Neural progenitor cell (in vitro differentiated cells): ENCODE measurements around the gene MELTF. TPM values are rescaled to one million over a fixed set of nuclear protein-coding genes. Genes with fewer than 3 reads are reported as not detected.

Source experiments
- DNase-seq: peaks from one replicate; pipeline ENCODE4 v3.0.0-alpha.2; 2016; ENCODE audit warnings: low spot score
- H2AFZ ChIP-seq: fragments of 200-600 bp; sonication (generic); replicated peaks from 2 replicates; pipeline ENCODE4 v1.6.1; 2016; ENCODE audit warnings: antibody characterized with exemption
- H3F3A ChIP-seq: fragments of 200-600 bp; sonication (generic); 2 replicates; pipeline ENCODE4 v1.6.1; 2016; ENCODE audit warnings: antibody characterized with exemption, low read depth
- H3K27ac ChIP-seq: fragments of 200-600 bp; sonication (generic); 2 replicates; pipeline ENCODE4 v1.5.1; 2016; ENCODE audit warnings: mild to moderate bottlenecking
- H3K27me3 ChIP-seq: fragments of 200-600 bp; sonication (generic); 2 replicates; pipeline ENCODE4 v1.6.1; 2016; ENCODE audit warnings: mild to moderate bottlenecking, moderate library complexity
- H3K36me3 ChIP-seq: fragments of 200-600 bp; sonication (generic); 2 replicates; pipeline ENCODE4 v1.5.1; 2016
- H3K4me1 ChIP-seq: fragments of 200-600 bp; sonication (generic); 2 replicates; pipeline ENCODE4 v1.6.1; 2016; ENCODE audit warnings: mixed run types
- H3K4me2 ChIP-seq: fragments of 200-600 bp; sonication (generic); 2 replicates; pipeline ENCODE4 v1.6.1; 2016
- H3K4me3 ChIP-seq: fragments of 200-600 bp; sonication (generic); 2 replicates; pipeline ENCODE4 v1.5.1; 2016
- H3K79me2 ChIP-seq: fragments of 200-600 bp; sonication (generic); 2 replicates; pipeline ENCODE4 v1.6.1; 2016; ENCODE audit warnings: low read depth
- H3K9ac ChIP-seq: fragments of 200-600 bp; sonication (generic); 2 replicates; pipeline ENCODE4 v1.6.1; 2016
- H3K9me3 ChIP-seq: fragments of 200-600 bp; sonication (generic); 2 replicates; pipeline ENCODE4 v1.5.1; 2016; ENCODE audit warnings: low read depth
- H4K20me1 ChIP-seq: fragments of 200-600 bp; sonication (generic); 2 replicates; pipeline ENCODE4 v1.6.1; 2016; ENCODE audit warnings: low read depth
- H3K27ac Mint-ChIP-seq: 3 replicates; pipeline ENCODE4 v1.8.0; 2021; ENCODE audit warnings: mixed read lengths
- H3K27me3 Mint-ChIP-seq: 2 replicates; pipeline ENCODE4 v1.8.0; 2022; ENCODE audit warnings: low read depth, mild to moderate bottlenecking, inconsistent platforms, moderate library complexity, mixed read lengths; ENCODE audit not compliant: insufficient read depth
- H3K36me3 Mint-ChIP-seq: 3 replicates; pipeline ENCODE4 v1.8.0; 2021; ENCODE audit warnings: mixed read lengths
- H3K4me1 Mint-ChIP-seq: 3 replicates; pipeline ENCODE4 v1.8.0; 2021; ENCODE audit warnings: mixed read lengths
- H3K4me3 Mint-ChIP-seq: 3 replicates; pipeline ENCODE4 v1.8.0; 2021; ENCODE audit warnings: mild to moderate bottlenecking, moderate library complexity, mixed read lengths
- H3K9me3 Mint-ChIP-seq: 3 replicates; pipeline ENCODE4 v1.8.0; 2020; ENCODE audit warnings: mixed read lengths
- CTCF ChIP-seq: fragments of 200-600 bp; sonication (generic); IDR thresholded peaks from 2 replicates; pipeline ENCODE4 v1.5.1; 2017; ENCODE audit warnings: antibody characterized with exemption, mild to moderate bottlenecking
- EZH2 ChIP-seq: fragments of 200-600 bp; sonication (generic); IDR thresholded peaks from 2 replicates; pipeline ENCODE4 v1.6.1; 2017; ENCODE audit warnings: antibody characterized with exemption, mild to moderate bottlenecking, moderate library complexity
- EZH2phosphoT487 ChIP-seq: fragments of 200-600 bp; sonication (generic); IDR thresholded peaks from 2 replicates; pipeline ENCODE4 v1.6.1; 2017; ENCODE audit warnings: antibody characterized with exemption
- total RNA-seq: library from RNA; depleted of rRNA; stranded (reverse); fragments of >200 nt; gene quantifications from 2 replicates; pipeline ENCODE4 v1.2.3, GENCODE V29; 2015; ENCODE audit warnings: low replicate concordance

MELTF gene
- total RNA-seq, 1 donor from 2014 or later: 0.28 TPM

DNA sequence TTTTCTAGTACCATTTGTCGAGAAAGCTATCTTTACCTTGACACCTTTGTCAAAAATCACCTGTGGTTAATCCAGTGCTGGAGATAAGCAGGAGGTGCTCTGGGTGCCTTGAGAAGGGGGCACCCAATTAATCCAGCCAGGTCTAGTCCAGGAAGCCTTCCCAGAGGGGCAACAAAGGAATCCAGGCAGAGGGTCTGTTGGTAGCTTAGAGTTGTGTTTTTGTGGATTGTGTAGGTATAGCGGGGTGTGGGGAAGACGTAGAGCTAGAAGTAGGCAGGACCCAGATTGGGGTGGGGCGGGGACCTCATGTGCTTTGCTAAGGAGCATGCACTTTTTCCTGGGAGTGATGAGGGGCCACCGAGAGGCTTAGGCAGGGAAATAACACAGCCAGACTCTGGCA is 55.0 kb downstream of the MELTF start:
- no peak for DNase-seq
- Histone ChIP-seq H3K4me1 (no peaks in the 10 kb centered on the region), H3K9ac (no peak overlapping the region), H3K27me3 (peaks cover 30% of the 10 kb centered on the region), H3K4me2 (no peak overlapping the region), H3K4me3 (no peak overlapping the region), H3K79me2 (no peaks in the 10 kb centered on the region), H3K9me3 (no peaks in the 10 kb centered on the region), H4K20me1 (no peaks in the 10 kb centered on the region), H3F3A (no peaks in the 10 kb centered on the region), H3K36me3 (no peaks in the 10 kb centered on the region), H3K27ac (no peak overlapping the region), H2AFZ (no peak overlapping the region)
- Mint-ChIP-seq H3K36me3 (peaks cover 2% of the 10 kb centered on the region), H3K27ac (no peak overlapping the region), H3K4me3 (no peak overlapping the region), H3K27me3 (peaks cover 22% of the 10 kb centered on the region), H3K4me1 (peaks cover 12% of the 10 kb centered on the region), H3K9me3 (peaks cover 13% of the 10 kb centered on the region)
- TF ChIP-seq CTCF (no peak), EZH2 (no peak), EZH2phosphoT487 (no peak)

DNA sequence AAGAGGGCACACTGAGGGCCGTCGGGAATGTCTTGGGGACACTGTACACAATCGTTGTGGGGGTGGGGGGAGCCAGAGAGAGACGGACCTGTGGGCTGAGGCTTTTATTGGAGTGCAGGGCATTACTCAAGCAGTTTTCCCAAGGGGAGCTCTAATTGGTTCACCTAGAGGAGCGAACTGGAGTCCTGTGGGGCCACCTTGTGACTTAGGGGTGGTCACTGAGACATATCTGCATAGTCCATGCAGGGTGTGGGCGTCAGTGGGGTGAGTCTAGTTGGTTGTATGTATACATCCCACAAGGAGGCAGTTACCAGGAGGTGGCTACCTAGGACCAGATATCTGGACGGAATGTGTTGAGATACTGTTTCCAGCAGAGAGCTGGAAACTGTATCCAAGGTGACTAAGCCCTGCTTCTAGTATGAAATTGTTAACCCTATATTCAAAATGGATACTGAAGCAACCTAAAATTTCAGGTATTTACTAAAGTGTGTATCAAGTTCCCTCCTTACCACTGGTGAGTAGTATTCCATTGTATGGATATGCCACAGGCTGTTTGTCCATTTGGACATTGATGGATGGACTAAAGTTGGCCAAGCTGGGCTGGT is 58.4 kb downstream of the MELTF start:
- Histone ChIP-seq H3K4me1 (no peaks in the 10 kb centered on the region), H3K27ac (no peak overlapping the region), H3K36me3 (no peaks in the 10 kb centered on the region), H3K79me2 (no peaks in the 10 kb centered on the region), H2AFZ (no peak overlapping the region), H3K9ac (no peak overlapping the region), H3K9me3 (no peaks in the 10 kb centered on the region), H3F3A (no peaks in the 10 kb centered on the region), H3K4me3 (no peak overlapping the region), H3K27me3 (peaks cover 57% of the 10 kb centered on the region), H3K4me2 (no peak overlapping the region), H4K20me1 (no peaks in the 10 kb centered on the region)
- Mint-ChIP-seq H3K4me3 (peak overlapping the region; percentile 84), H3K36me3 (peaks cover 5% of the 10 kb centered on the region), H3K27ac (no peak overlapping the region), H3K9me3 (peaks cover 14% of the 10 kb centered on the region), H3K4me1 (peaks cover 19% of the 10 kb centered on the region), H3K27me3 (peaks cover 40% of the 10 kb centered on the region)
- no peak for TF ChIP-seq EZH2phosphoT487
- DNase-seq: no peak

- no peaks in the 10 kb centered on the region for H3F3A ChIP-seq
- TF ChIP-seq CTCF (no peak), EZH2 (no peak)
- Mint-ChIP-seq H3K9me3 (peaks cover 17% of the 10 kb centered on the region), H3K27ac (peak overlapping the region; percentile 60), H3K36me3 (peaks cover 5% of the 10 kb centered on the region), H3K27me3 (peaks cover 41% of the 10 kb centered on the region), H3K4me3 (peak overlapping the region; percentile 84), H3K4me1 (peaks cover 21% of the 10 kb centered on the region)
- peaks cover 63% of the 10 kb centered on the region for H3K27me3 ChIP-seq
- no peaks in the 10 kb centered on the region for H3K4me1 ChIP-seq
- no peaks in the 10 kb centered on the region for H3K79me2 ChIP-seq
- H3K36me3 ChIP-seq: no peaks in the 10 kb centered on the region
- no peaks in the 10 kb centered on the region for H3K9me3 ChIP-seq
- H4K20me1 ChIP-seq: no peaks in the 10 kb centered on the region
- no peak for DNase-seq
- no peak overlapping the region for H3K9ac ChIP-seq
- no peak overlapping the region for H3K4me3 ChIP-seq
- H3K27ac ChIP-seq: no peak overlapping the region
- no peak overlapping the region for H2AFZ ChIP-seq
- H3K4me2 ChIP-seq: no peak overlapping the region
Observed at GRCh38 chr3:196970547-196971093, 59.0 kb downstream of the MELTF start.
